Ovary (tissue), 9 donors: Measurements from ENCODE around the gene ZNF595. TPM values are rescaled to one million over a fixed set of nuclear protein-coding genes. Genes with fewer than 3 reads are reported as not detected.

Source experiments
- DNase-seq, 5 donors: peaks; one replicate each; pipeline ENCODE4 v3.0.0-alpha.2; 2019 to 2020
- H3K27ac ChIP-seq, 2 donors: fragments of 200-600 bp; one replicate each; pipeline versions ENCODE4 v1.5.1 to v1.8.0; 2019 to 2022
- H3K27me3 ChIP-seq: fragments of 200-600 bp; one replicate; pipeline ENCODE4 v1.8.0; 2022
- H3K36me3 ChIP-seq: fragments of 200-600 bp; sonication (generic); one replicate; pipeline ENCODE4 v1.5.1; 2019
- H3K4me1 ChIP-seq: one replicate; pipeline ENCODE4 v1.8.1; 2013; ENCODE audit warnings: mild to moderate bottlenecking, moderate library complexity; ENCODE audit not compliant: insufficient read depth
- H3K4me3 ChIP-seq: fragments of 200-600 bp; sonication (generic); one replicate; pipeline ENCODE4 v1.5.1; 2017
- H3K9me3 ChIP-seq, 2 donors: fragments of 200-600 bp in 1 of 2; sonication (generic) in 1 of 2; one replicate each; pipeline versions ENCODE4 v1.5.1 to v1.8.1; 2013 to 2019; ENCODE audit warnings: mild to moderate bottlenecking in 1 of 2, moderate library complexity in 1 of 2
- CTCF ChIP-seq, 3 donors: fragments of 450-650 bp in 2 of 3; fragments of 200-600 bp in 1 of 3; IDR thresholded peaks; one replicate each; pipeline versions ENCODE4 v1.5.1 to v1.8.0; 2016 to 2022; ENCODE audit warnings: antibody characterized with exemption in 3 of 3, mild to moderate bottlenecking in 1 of 3
- EP300 ChIP-seq: sonication (generic); formaldehyde crosslinking; IDR thresholded peaks from one replicate; pipeline ENCODE4 v1.6.1; 2017; ENCODE audit warnings: antibody characterized with exemption
- POLR2A ChIP-seq: fragments of 450-650 bp; IDR thresholded peaks from one replicate; pipeline ENCODE4 v1.6.1; 2017; ENCODE audit warnings: antibody characterized with exemption, mild to moderate bottlenecking, moderate library complexity
- WGBS, 3 donors: extraction: QIAGEN DNeasy Blood & Tissue Kit in 1 of 3; methylation state at CpG; one replicate each; pipeline versions ENCODE4 v1.1.5 to v1.1.7; 2013 to 2017; 5-methylcytosine and 5-hydroxymethylcytosine counted together
- intact Hi-C, 4 donors: fragments of 100-400 bp; cut with DNase I; formaldehyde crosslinking; loops; one replicate each; pipeline versions ENCODE4 v1.11.0 to v1.15.1; 2022 to 2023
- polyA plus RNA-seq, 2 donors: library from polyadenylated mRNA; stranded (reverse); fragments of 200-250 nt in 1 of 2; fragments of 350-450 nt in 1 of 2; fragmentation: Illumina TruSeq in 1 of 2; extraction: RNeasy Lipid Tissue Mini Kit (QIAGEN cat#74804) in 1 of 2; gene quantifications; one replicate each; pipeline ENCODE4 v1.2.3, GENCODE V29; 2013 to 2014
- total RNA-seq, 7 donors: library from RNA; depleted of rRNA in 2 of 7; stranded (reverse); fragments of >200 nt in 2 of 7; fragmentation: NEBNext Ultra II Directional in 3 of 7; extraction: Animal tissue kit (Norgen Biotek cat#: 25700) in 3 of 7; gene quantifications; one replicate each; pipeline versions ENCODE4 v1.1.0 to v1.2.4, GENCODE V29; 2016 to 2023
- donor health status: DM: no; HTN: no; CAD: no; lungs with moderate emphysema.
- donor health status: DM: no; HTN: no; CAD: no.
- donor health status: Bipolar disorder and iron deficiency.
- donor health status: DM: yes; HTN: yes; CAD: no.
- donor health status: DM: no; HTN: no; CAD: no.
- donor health status: DM: yes; HTN: yes; CAD: no.

ZNF595 gene
- total and polyA plus RNA-seq, 9 donors: 15.9 to 70.8 (median 30.5) TPM

DNA sequence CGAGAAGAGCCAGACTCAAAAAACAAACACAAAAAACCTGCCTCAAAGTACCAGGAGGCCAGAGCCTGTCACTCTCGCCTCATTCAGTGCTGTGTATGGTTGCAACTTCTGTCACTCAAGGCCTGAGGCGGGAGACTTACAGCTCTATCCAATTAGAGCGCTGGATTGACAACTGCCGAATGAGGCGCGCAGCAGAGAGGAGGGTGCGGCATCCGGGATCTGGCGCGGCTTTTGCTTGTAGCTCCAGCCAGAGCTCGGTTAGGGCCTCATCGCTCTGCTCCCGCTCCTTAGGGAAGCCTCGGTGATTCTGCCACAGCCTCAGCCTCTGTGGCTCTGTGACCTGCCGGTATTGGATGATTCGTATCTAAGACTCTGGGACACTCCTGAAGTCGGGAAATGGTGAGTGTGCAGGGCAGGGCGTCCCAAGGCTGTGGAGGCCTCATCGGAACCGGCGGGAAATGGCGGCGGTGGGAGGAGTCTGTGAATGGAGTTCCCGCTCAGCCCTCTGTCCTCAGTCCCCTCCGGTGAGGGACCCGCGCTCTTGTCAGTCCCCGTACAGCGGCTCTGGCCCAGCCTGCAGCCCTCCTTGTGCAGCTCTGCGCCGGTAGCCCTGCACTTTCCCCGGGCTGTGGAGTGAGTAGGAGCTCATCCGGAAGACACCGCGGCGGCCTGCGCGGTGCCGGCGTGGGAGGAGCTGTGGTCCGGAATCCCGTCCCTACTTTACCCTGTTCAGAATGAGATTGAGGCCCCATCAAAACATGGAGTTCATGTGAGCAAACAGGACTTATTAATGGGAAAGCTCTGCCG is 71.4 kb downstream of the ZNF595 start, which contains the start of gene ZNF718:
TSS of gene ZNF718 (plus strand) at position 227 of the 807 bp plus-strand sequence. CDS start at position 397, 170 bp downstream.
- TF ChIP-seq POLR2A (peak; percentile 65), CTCF (IDR thresholded peaks at IDR 0.05) (no peak)
- DNase-seq: peak; percentile 90 to 94 (median 92)
- H3K4me3 ChIP-seq: peak within 1 kb of the TSS; percentile 82
- peaks cover 0 to 4% of the 10 kb centered on the region in 2 donors for H3K9me3 ChIP-seq
- no peaks in the 10 kb centered on the region for H3K36me3 ChIP-seq
- H3K27me3 ChIP-seq: no peaks in the 10 kb centered on the region
- intact Hi-C loops: no loop called here
- peaks cover 9% of the 10 kb centered on the region for H3K4me1 ChIP-seq
- WGBS, 3 donors: 0 to 2% (median 1%) methylated on average over 43 to 44 of the region's 44 CpGs
- peak within 1 kb of the TSS; percentile 55 to 75 for H3K27ac ChIP-seq

- peak in 4 of 5 donors; percentile 20 to 53 (median 27) for DNase-seq
- H3K27me3 ChIP-seq: no peaks in the 10 kb centered on the region
- intact Hi-C loops: no loop called here
- no peak for TF ChIP-seq POLR2A
- TF ChIP-seq CTCF (IDR thresholded peaks at IDR 0.05): no peak
- TF ChIP-seq EP300: no peak
- H3K4me3 ChIP-seq: peak overlapping the region; percentile 82
- peaks cover 9% of the 10 kb centered on the region for H3K4me1 ChIP-seq
- 1 to 4% (median 1%) methylated on average over 30 of the region's 30 CpGs for WGBS, 3 donors
- H3K27ac ChIP-seq: peak overlapping the region in 1 of 2 donors; percentile 75
- H3K36me3 ChIP-seq: no peaks in the 10 kb centered on the region
- H3K9me3 ChIP-seq: peaks cover 0 to under 1% of the 10 kb centered on the region in 2 donors
Observed at GRCh38 chr4:125091-125771, 72.1 kb downstream of the ZNF595 start.

- intact Hi-C loops: no loop called here
- Histone ChIP-seq H3K9me3 (no peaks in the 10 kb centered on the region), H3K27ac (no peak overlapping the region), H3K4me3 (peak overlapping the region; percentile 82), H3K36me3 (no peaks in the 10 kb centered on the region), H3K4me1 (peaks cover 9% of the 10 kb centered on the region), H3K27me3 (no peaks in the 10 kb centered on the region)
- TF ChIP-seq EP300: no peak
- no peak for TF ChIP-seq POLR2A
- no peak for TF ChIP-seq CTCF (IDR thresholded peaks at IDR 0.05)
- no peak for DNase-seq
- WGBS, 3 donors: 60 to 69% (median 62%) methylated on average over 5 of the region's 5 CpGs
Observed at GRCh38 chr4:125833-126232, 72.7 kb downstream of the ZNF595 start.

DNA sequence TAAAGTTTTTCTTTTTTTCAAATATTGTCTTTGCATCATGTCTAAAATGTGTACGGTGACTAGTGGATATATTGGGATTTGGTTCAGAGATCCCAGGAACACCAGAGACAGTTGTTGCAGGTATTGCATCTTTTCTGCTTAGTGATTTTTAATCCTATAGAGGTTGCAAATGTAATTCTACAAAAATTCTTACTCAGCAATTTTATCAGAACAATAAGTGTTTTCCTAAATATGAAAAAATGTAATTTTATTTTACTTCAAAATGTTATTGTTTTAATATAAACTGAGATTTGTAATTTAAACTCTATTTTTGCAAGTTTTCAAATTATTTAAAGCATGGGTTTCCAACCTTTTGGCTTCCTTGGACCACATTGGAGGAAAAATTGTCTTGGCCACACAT is 79.4 kb downstream of the ZNF595 start:
- H3K27ac ChIP-seq: no peak overlapping the region
- no peak for DNase-seq
- 91% methylated on average over 1 of the region's 1 CpG; no CpG with 5 or more reads in 2 of the 3 donors for WGBS, 3 donors
- no peaks in the 10 kb centered on the region for H3K4me1 ChIP-seq
- no peak overlapping the region for H3K4me3 ChIP-seq
- no peaks in the 10 kb centered on the region for H3K27me3 ChIP-seq
- intact Hi-C loops: no loop called here
- no peaks in the 10 kb centered on the region for H3K36me3 ChIP-seq
- peaks cover 0 to 21% of the 10 kb centered on the region in 2 donors for H3K9me3 ChIP-seq
- no peak for TF ChIP-seq CTCF (IDR thresholded peaks at IDR 0.05)
- no peak for TF ChIP-seq EP300
- no peak for TF ChIP-seq POLR2A

Other genes with a start within 250 kb of the ZNF595 start
- gene ZNF718, start 71.2 kb downstream of the ZNF595 start, total RNA-seq: 10 to 100 TPM in 2 of 7 donors, 1 to 10 TPM in 5; 4.8 to 12.4 (median 7.7) TPM
- gene ZNF718, start 71.2 kb downstream of the ZNF595 start, polyA plus RNA-seq: 1 to 10 TPM; 2.5 to 2.8 TPM